ENCODE results near the gene CCDC116. TPM values are rescaled to one million over a fixed set of nuclear protein-coding genes. Genes with fewer than 3 reads are reported as not detected.

The CCDC116 gene
- total RNA-seq, 1 donor from 2014 or later: 0.69 TPM

DNA sequence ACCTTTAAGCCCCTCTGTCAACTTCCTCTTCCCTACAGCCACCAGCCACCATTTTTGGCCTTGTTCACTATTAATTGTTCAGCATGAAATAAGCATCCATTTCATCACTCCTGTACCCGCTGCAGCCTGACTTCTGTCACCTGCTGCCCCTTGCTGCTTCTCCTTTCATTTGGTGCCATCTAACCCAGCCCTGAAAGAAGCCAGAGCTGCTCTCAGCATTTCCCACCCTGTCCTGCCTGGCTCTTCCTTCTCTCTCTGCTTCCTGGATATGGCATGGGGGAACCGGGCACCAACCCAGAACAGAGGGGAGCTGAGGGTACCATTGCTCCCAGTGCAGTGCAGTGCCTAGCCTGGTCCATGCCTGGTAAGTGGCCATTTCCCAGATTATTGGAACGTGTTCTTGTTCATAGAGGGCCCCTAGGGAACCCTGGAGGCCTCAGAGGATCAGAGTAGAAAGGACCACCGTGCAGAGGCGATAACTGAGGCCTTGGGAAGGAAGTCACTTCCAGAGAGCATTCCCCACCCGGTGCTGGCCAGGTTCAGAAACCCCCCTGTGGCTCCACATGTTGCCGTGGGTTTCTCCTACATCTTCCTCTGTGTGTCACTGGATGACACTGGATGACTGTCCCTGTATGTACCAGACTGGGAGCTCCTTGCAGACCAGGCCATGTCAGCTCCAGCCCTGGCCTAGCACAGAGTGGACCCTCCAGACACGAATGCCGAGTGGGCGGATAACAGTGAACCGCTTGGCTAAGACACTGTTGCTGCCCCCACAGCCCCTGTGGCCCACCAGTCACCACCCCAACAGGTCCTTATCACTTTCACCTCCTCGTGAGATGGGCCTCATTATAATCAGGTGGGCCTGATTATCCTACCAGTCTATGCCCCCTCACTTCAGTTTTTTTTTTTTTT lies 7.4 kb upstream of the CCDC116 start:
- no peak for DNase-seq
- ATAC-seq: no peak
- Histone ChIP-seq H3K4me3 (no peak overlapping the region), H3K27me3 (no peaks in the 10 kb centered on the region), H3K4me1 (peaks cover 19% of the 10 kb centered on the region), H3K36me3 (peaks cover 10% of the 10 kb centered on the region), H3K9me3 (no peaks in the 10 kb centered on the region), H3K27ac (no peak overlapping the region)
- TF ChIP-seq, protein P1, sequence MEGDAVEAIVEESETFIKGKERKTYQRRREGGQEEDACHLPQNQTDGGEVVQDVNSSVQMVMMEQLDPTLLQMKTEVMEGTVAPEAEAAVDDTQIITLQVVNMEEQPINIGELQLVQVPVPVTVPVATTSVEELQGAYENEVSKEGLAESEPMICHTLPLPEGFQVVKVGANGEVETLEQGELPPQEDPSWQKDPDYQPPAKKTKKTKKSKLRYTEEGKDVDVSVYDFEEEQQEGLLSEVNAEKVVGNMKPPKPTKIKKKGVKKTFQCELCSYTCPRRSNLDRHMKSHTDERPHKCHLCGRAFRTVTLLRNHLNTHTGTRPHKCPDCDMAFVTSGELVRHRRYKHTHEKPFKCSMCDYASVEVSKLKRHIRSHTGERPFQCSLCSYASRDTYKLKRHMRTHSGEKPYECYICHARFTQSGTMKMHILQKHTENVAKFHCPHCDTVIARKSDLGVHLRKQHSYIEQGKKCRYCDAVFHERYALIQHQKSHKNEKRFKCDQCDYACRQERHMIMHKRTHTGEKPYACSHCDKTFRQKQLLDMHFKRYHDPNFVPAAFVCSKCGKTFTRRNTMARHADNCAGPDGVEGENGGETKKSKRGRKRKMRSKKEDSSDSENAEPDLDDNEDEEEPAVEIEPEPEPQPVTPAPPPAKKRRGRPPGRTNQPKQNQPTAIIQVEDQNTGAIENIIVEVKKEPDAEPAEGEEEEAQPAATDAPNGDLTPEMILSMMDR (IDR thresholded peaks at IDR 0.05): no peak
- intact Hi-C loops (cut with DNase I): no loop called here

GRCh38 chr22:21626073-21626734 lies 6.4 kb upstream of the CCDC116 start:
- Histone ChIP-seq H3K27me3 (no peaks in the 10 kb centered on the region), H3K36me3 (peaks cover 10% of the 10 kb centered on the region), H3K9me3 (no peaks in the 10 kb centered on the region), H3K4me1 (peaks cover 21% of the 10 kb centered on the region), H3K27ac (no peak overlapping the region), H3K4me3 (no peak overlapping the region)
- intact Hi-C loops (cut with DNase I): no loop called here
- ATAC-seq (no peak), DNase-seq (no peak)
- TF ChIP-seq, protein P1 (IDR thresholded peaks at IDR 0.05): no peak

DNA sequence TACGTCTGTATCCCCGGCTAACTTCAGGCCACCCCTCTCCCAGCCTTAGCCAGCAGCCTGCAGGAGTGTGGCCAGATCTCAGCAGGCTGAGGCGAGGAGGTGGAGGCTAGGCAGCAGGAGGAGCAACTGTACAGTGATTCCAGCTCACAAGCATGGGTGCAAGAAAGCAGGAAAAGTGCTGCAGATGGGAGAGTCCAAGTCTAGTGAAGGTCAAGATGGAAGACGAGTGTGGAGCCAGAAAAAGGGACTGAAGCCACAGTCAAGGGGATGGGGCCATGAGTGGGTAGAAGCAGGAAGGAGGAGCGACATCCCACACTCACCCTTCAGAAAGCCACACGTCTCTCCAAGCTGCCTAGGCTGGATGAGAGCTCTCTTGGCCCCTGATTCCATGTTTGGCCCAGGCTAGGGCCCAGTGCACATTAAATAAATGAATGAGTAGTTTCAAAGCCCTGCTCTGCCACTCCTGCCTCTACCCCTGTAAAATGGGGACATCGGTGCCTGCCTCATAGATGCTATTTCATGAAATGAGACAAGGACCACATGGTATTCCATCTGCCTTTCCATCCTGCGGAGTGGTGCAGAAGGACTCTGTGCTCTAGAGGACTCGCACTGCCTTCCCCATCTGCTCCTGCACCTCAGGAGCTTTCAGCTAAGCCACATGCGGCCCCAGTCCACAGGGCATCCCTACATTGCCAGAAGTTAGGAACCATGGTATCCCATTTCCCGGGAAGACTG lies 5.7 kb upstream of the CCDC116 start:
- H3K9me3 ChIP-seq: no peaks in the 10 kb centered on the region
- peaks cover 9% of the 10 kb centered on the region for H3K36me3 ChIP-seq
- peaks cover 21% of the 10 kb centered on the region for H3K4me1 ChIP-seq
- DNase-seq (no peak), ATAC-seq (no peak)
- no peak overlapping the region for H3K27ac ChIP-seq
- TF ChIP-seq, protein P1 (IDR thresholded peaks at IDR 0.05): no peak
- intact Hi-C loops (cut with DNase I): no loop called here
- no peaks in the 10 kb centered on the region for H3K27me3 ChIP-seq
- no peak overlapping the region for H3K4me3 ChIP-seq

DNA sequence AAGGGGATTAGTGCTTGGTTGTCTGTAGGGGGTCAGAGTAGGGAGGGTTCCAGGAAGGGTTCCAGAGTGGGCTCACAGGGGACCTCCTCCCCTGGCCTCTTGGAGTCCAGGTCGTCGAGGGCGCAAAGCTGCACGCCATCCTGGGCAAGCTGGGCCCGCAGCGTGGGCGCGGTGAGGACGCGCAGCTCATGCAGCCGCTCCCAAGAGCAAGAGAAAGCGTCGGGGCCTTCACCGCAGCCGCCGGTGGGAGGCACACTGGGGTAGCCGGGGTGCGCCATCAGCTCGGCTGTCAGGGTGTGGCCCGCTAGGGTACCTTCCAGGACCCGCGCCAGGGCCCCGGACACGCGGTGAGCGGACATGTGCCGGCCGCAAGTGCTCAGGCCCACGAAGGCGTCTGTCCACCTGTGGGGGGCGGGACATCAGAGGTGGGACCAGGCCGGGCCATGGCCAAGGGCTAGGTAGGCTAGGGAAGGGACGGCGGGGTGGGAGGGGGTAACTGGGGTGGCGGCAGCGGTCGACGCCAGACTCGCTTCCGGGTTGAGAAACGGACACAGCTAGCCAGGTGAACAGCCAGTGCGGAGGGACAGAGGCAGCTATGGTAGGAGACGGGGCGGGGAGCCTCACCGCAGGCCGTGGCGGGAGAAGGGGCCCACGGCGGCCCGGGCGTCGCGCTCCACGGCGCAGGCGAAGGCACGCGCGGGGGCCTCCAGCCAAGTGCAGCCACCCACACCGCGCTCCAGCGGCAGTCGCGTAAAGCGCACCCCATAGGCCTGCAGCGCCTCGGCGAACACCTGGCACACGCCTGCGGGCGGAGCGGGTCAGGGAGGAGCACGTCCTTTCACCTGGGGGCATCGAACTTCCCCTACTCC lies 3.9 kb upstream of the CCDC116 start:
- intact Hi-C loops (cut with DNase I): no loop called here
- no peaks in the 10 kb centered on the region for H3K9me3 ChIP-seq
- DNase-seq: no peak
- TF ChIP-seq, protein P1 (IDR thresholded peaks at IDR 0.05): no peak
- no peaks in the 10 kb centered on the region for H3K27me3 ChIP-seq
- no peak overlapping the region for H3K27ac ChIP-seq
- no peak for ATAC-seq
- H3K36me3 ChIP-seq: no peaks in the 10 kb centered on the region
- H3K4me3 ChIP-seq: peak overlapping the region; percentile 97
- H3K4me1 ChIP-seq: peaks cover 13% of the 10 kb centered on the region

All from upper lobe of right lung (tissue), 1 donor.